HFFc6 (cell line): Measurements from ENCODE around the gene SLC16A3. TPM values are rescaled to one million over a fixed set of nuclear protein-coding genes. Genes with fewer than 3 reads are reported as not detected.

Source experiments
- DNase-seq: peaks from one replicate; pipeline ENCODE4 v3.0.0-alpha.2; 2018
- H3K27ac Mint-ChIP-seq: 2 replicates; pipeline ENCODE4 v1.8.0; 2020; ENCODE audit warnings: mild to moderate bottlenecking, mixed read lengths
- H3K27me3 Mint-ChIP-seq: 2 replicates; pipeline ENCODE4 v1.8.0; 2021; ENCODE audit warnings: mild to moderate bottlenecking, moderate library complexity, mixed read lengths; ENCODE audit not compliant: insufficient read depth
- H3K36me3 Mint-ChIP-seq: 2 replicates; pipeline ENCODE4 v1.8.0; 2021; ENCODE audit warnings: low read depth, mixed read lengths
- H3K4me1 Mint-ChIP-seq: 2 replicates; pipeline ENCODE4 v1.8.0; 2020; ENCODE audit warnings: low read depth, mixed read lengths
- H3K4me3 Mint-ChIP-seq: 2 replicates; pipeline ENCODE4 v1.8.0; 2020; ENCODE audit warnings: mild to moderate bottlenecking, moderate library complexity, mixed read lengths
- H3K9me3 Mint-ChIP-seq: 2 replicates; pipeline ENCODE4 v1.8.0; 2020; ENCODE audit warnings: mild to moderate bottlenecking, mixed read lengths
- CTCF ChIP-seq: fragments of 200-600 bp; sonication (generic); IDR thresholded peaks from 2 replicates; pipeline ENCODE4 v1.5.0; 2021; ENCODE audit warnings: antibody characterized with exemption, mild to moderate bottlenecking
- total RNA-seq, 6 experiments: library from RNA; stranded (reverse); fragmentation: NEBNext Ultra II Directional; extraction: Animal tissue kit (Norgen Biotek cat#: 25700); gene quantifications; 2 replicates in 1 of 6; 3 replicates in 5 of 6; pipeline ENCODE4 v1.2.3, GENCODE V29; 2021

Gene SLC16A3
- total RNA-seq, 6 experiments from 2014 or later, result 475 to 624 (median 523) TPM

DNA sequence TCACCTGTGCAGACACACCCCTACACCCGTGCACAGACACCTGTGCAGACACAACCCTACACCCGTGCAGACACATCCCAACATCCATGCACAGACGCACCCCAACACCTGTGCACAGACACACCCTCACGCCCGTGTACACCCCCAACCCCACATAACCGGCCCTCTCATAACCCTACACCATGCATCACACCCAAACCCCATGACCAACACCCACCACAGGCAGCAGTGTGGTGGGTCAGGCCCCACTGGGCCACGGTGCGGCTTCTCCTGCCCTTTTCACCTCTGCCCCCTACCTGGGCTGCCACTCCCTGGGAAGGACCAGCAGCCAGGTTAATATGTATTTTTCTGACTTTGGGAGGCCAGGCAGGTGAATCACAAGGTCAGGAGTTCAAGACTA is 4.2 kb upstream of the SLC16A3 start:
- Mint-ChIP-seq H3K27me3 (no peaks in the 10 kb centered on the region; the same call in none of the 2 replicates), H3K36me3 (peaks cover 6% of the 10 kb centered on the region), H3K9me3 (no peaks in the 10 kb centered on the region), H3K4me3 (no peak overlapping the region), H3K27ac (no peak overlapping the region), H3K4me1 (0 out of 2 replicates have a peak, but pooled peaks cover 6% of the 10 kb centered on the region)
- TF ChIP-seq CTCF, result no peak
- no peak for DNase-seq

DNA sequence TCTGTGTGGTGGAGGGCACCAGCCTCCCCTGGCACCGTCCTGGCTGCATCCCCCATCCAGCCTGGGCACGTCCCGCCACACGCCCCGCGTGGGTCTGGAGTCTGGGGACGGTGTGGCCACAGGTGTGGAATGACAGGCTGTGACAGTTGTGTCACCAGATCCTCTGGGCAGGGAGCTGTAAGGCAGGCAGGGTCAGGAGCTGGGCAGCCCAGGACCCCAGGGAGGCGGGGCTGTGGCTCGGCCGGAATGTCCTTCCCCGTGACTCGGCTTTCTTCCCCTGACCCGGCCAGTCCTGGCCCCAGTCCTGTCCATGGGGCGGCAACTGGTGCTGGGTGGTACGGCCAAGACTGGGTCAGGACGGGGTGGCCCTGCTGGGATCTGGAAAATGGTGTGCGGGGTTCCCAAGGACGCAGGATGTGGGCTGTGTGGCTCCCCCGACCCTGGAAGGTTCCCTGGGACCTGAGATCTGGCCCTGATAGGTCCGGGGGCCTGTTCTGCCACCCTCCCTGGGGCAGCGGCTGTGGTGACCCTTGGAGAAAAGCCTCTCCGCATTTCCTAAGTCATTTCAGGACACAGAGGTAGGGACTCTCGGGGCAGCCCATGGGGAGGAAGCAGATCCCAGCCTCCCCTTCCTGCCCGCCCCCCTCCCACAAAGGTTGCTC is 3.3 kb upstream of the SLC16A3 start:
- Mint-ChIP-seq H3K9me3 (no peaks in the 10 kb centered on the region), H3K27ac (no peak overlapping the region), H3K4me1 (0 out of 2 replicates have a peak, but pooled peaks cover 6% of the 10 kb centered on the region), H3K27me3 (no peaks in the 10 kb centered on the region; the same call in none of the 2 replicates), H3K36me3 (peaks cover 12% of the 10 kb centered on the region), H3K4me3 (no peak overlapping the region)
- no peak for TF ChIP-seq CTCF
- no peak for DNase-seq

DNA sequence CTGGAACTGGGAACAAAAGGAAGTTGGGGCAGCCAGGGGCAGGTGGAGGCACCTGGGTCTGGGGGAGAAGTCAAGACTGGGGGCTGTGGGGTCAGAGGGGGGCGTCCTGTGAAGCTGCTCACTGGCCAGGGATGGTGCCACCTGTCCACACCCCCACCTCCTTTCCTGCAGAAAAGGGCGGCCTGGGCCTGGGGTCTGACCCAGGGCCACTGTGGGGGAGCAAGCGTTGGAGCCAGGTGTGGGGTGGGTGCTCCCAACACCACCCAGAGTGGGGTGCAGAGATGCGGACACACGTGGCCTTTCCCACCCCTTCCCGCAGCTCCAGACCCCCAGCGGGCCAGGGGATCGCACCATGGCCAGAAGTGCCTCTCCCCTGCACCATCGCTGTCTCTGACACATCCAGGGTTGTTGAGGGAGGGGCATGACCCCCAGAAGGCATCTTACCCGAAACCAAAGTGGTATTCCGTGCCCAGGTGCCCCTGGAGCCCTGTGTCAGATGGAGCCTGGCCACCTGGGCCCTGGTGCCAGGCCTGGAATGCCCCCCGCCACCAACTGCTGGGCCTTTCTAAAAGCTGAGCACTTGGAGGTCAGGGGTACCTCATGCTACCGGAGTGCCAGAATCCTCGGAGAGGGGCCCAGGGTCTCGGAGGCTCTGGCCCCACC is 2.6 kb upstream of the SLC16A3 start:
- H3K9me3 Mint-ChIP-seq, result no peaks in the 10 kb centered on the region
- 0 out of 2 replicates have a peak, but pooled peaks cover 4% of the 10 kb centered on the region for H3K4me1 Mint-ChIP-seq
- H3K36me3 Mint-ChIP-seq, result peaks cover 10% of the 10 kb centered on the region
- no peaks in the 10 kb centered on the region; the same call in none of the 2 replicates for H3K27me3 Mint-ChIP-seq
- H3K4me3 Mint-ChIP-seq, result no peak overlapping the region
- no peak overlapping the region for H3K27ac Mint-ChIP-seq
- TF ChIP-seq CTCF, result no peak
- DNase-seq, result no peak

DNA sequence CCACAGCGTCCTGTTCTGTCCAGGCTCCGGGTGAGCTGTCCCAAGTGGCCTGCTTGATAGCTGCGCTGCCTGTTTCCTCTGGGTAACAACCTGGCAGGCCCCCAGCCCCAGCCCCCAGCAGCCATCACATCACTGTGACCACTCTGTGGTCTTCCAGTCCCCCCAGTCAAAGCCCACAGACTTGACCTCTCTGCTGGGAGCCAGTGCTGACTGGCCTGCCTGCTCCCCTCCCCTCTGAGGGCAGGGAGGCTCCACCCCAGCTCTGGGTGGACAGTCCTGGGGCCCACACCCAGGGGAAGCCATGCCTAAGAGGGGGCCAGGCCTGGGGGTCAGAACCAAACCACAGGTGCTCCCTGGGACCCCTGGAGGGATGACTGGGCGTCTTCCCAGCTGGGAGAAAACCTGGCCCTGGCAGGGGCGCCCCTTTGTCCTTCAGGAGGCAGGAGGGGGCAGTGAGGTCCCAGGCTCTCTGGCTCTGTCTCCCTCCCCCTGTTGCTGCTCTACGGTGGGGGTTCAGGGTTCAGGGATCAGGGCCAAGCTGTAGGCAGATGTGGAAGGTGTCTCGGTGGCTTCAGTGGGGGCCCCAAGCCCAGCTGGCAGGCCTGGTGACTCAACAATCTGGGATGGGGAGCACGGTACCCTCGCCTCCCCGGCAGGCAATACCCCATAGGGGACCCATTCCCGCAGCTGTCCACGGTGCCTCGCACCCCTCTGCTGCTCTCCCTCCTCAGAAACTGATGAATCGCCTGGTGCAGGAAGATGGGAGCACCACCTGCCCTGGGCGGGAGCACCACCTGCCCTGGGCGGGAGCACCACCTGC is 1.8 kb upstream of the SLC16A3 start:
- Mint-ChIP-seq H3K4me1 (no peaks in the 10 kb centered on the region), H3K9me3 (no peaks in the 10 kb centered on the region), H3K4me3 (no peak overlapping the region), H3K36me3 (peaks cover 6% of the 10 kb centered on the region), H3K27me3 (no peaks in the 10 kb centered on the region; the same call in none of the 2 replicates), H3K27ac (no peak overlapping the region)
- no peak for DNase-seq
- TF ChIP-seq CTCF, result no peak

GRCh38 chr17:82227629-82228277 is 1.1 kb upstream of the SLC16A3 start:
- no peak for DNase-seq
- H3K4me1 Mint-ChIP-seq, result no peaks in the 10 kb centered on the region
- H3K4me3 Mint-ChIP-seq, result peak overlapping the region; percentile 26
- H3K27ac Mint-ChIP-seq, result peak overlapping the region; percentile 54; the same call in 1 of the 2 replicates
- peaks cover under 1% of the 10 kb centered on the region for H3K27me3 Mint-ChIP-seq
- TF ChIP-seq CTCF, result no peak
- no peaks in the 10 kb centered on the region for H3K9me3 Mint-ChIP-seq
- H3K36me3 Mint-ChIP-seq, result peaks cover 6% of the 10 kb centered on the region
